Iris pigment epithelial cell (primary cell): ENCODE measurements around the gene ADRA2C.

Experiments
- DNase-seq: peaks from one replicate; pipeline ENCODE4 v3.0.0-alpha.2; 2011; ENCODE audit warnings: low read depth

Gene ADRA2C

DNA sequence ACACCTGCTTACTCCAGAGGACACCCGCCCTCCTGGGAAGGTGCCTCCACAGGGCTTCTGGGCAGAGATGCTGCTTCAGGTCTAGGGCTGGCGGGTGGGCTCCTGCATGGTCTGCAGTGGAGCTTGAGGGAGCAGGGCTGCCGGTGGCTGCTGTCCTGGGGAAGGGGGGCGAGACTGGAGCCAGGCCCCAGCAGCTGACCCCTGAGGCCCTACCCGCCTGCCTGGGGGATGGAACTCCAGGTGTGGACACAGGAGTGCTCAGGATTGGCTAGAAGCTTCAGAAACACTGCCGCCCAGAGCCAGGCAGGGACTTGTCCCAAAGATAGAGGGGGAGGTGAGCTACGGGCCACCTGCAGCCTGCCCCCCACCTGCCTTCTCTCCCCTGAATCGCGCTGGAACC lies 33.0 kb upstream of the ADRA2C start:
- DNase-seq = no peak

DNA sequence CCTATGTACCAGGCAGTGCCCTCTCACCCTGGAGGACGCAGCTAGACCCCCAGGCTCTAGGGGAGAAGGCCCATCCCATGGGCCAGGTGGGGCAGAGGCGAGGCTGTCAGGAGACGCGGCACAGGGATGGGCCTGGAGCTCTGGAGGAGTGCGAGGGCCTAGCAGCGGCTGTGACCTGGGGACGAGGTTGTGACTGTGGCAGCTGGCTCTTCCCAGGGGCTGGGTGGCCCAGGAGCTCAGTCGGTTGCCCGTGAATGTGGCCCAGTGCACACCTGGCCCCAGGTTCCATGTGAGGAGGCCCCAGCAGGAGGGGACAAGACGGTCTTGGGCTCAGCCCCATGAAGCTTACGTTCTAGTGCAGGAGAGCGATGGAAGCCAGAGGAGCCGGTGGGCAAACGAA lies 31.0 kb upstream of the ADRA2C start:
- no peak for DNase-seq

DNA sequence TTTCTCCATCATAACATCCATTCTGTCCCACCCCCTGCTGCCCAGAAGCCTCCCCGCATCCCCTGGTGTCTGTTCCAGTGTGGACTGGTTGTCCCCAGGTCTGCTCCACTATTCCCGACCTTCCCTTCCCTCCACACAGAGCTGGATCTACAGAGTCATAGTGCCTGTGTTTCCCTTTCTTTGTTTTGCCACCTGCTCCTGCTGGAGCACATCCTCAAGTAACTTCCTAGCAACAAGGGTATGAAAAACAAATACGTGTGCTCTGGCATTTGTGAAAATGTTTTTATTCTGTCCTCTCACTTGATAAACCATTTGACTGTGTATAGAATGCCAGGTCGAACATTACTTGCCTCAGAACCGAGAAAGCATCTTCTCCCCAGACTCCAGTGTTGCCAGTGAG lies 29.9 kb upstream of the ADRA2C start:
- DNase-seq = no peak

DNA sequence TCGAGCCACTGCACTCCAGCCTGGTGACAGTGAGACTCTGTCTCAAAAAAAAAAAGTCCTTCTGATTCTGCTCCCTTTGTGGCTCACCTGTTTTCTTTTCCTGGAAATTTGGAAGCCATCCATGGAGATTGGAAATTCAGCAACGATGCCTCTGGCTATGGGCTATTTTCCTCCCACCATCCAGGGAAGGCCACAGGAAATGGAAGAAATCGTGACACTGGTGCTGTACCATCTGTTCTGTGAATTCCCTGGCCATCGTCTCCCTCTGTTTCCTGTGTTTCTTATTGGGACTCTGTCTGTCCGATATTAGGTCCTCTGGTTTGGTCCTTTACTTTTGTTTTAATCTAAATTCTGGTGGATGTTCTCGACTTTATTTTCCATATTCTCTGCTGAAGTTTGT lies 29.4 kb upstream of the ADRA2C start:
- DNase-seq = no peak

DNA sequence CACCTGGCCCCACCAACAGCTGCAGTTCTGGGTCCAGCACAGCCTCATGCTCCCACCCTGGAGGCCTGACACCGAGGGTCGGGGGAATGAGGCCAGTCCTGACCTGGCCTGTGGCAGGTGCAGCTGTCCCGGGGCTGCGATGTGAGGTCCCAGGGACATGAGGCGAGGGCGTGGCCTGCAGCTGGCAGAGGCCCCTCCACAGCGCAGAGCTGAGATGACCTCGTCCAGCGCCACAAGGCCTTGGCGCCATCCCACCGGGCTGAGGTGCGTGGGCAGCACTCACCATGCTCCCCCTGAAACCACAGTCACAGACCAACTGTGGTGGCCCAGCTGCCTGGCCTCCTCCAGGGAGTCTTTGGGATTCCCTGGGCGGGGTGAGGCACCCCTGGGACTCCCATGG lies 26.6 kb upstream of the ADRA2C start:
- no peak for DNase-seq

DNA sequence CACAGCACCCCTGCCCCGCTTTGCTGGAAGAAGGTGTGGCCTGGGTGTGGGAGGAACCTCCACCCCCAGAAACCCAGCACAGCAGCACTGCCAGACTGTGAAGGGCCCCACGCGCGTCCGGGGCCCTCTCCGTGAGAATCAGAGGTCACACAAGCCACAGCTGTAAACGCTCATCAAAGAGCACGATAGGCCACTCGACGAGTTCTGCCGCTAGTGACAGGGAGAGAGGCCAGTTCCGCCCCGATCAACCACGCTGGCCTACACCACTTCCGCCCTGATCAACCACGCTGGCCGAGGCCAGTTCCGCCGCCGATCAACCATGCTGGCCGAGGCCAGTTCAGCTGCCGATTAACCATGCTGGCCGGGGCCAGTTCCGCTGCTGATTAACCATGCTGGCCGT lies 25.9 kb upstream of the ADRA2C start:
- no peak for DNase-seq

DNA sequence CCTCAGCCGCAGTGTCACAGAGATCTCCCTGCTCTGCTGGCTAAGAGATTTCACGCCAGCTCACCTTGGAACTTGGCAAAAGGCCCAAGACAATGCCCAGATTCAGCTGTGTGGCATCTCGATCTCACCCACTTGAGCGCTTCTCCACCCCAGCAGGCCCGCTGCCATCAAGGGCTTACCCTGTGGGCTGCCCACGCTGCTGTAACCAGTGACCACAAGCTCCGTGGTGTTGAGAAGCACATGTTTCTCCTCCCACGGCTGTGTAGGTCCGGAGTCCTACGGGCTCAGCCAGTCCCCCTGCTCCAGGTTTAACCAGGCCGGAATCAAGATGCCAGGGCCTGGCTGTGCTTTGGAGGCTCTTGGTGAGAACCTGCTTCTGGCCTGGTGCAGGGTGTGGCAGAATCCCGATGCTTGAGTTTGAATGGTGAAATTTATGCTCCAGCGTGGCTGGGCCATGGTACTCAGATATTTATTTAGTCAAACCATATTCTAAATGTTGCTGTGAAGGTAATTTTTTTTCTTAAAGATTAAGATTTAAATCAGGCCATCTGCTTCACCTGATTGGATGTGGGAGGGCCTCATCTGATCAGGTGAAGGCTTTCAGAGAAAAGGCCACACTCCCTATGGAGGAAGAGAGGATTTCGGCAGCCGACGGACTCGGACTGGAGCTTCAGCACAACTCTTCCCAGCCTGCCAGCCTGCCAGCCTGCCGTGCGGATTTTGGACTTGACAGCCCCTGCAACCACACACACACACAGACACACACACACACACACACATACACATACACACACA lies 24.8 kb upstream of the ADRA2C start:
- DNase-seq = no peak

DNA sequence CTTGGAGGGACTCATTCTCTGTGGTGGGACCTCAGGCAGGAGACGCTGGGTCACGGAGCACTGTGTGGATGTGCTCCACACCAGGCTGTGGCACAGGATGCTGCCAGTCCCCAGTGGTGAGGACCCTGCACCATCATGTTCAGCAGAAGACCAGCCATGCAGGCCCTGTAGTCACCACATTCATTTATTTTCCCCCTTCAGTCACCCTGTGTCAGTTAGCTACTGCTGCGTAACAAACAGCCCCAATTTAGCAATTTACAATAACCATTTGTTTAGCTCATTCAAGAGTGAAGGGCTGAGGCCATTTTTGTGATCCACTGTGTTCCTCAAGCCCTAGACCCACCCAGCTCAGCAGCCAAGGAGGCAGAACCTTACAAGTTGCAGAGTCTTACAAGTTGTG lies 23.6 kb upstream of the ADRA2C start:
- DNase-seq = no peak

DNA sequence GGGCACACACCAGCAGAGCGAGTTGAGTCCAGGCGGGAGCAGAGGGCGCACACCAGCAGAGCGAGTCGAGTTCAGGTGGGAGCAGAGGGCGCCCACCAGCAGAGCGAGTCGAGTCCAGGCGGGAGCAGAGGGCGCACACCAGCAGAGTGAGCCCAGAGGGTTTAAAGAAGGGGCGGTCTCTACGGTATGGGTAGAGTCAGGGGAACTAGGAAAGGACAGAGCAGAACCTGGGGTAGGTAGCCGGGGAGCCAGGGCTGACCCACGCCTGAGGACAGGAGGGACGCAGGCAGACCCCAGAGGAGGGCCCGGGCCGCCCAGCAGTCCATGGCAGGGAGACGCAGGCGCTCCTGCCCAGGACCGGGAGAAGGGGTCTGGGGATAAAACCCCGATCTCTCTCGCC lies 22.0 kb upstream of the ADRA2C start:
- DNase-seq = no peak

DNA sequence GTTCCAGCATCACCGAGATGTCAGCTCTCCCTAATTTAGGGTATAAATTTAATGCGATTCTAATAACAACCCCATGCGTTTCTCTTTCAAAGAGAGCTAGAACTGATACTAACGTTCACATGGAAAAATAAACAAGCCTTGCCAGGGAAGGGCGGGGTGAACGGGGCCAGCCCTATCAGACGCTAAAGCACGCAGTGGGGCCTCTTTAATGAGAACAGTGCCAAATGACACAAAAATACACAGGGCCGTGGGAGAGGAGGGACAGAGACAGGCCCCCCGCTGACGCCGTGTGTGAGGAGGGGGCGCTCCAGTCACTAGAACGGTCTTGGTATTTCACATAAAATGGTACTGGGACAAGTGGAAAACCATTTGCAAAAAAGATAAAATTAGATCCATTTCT lies 21.3 kb upstream of the ADRA2C start:
- DNase-seq = no peak

DNA sequence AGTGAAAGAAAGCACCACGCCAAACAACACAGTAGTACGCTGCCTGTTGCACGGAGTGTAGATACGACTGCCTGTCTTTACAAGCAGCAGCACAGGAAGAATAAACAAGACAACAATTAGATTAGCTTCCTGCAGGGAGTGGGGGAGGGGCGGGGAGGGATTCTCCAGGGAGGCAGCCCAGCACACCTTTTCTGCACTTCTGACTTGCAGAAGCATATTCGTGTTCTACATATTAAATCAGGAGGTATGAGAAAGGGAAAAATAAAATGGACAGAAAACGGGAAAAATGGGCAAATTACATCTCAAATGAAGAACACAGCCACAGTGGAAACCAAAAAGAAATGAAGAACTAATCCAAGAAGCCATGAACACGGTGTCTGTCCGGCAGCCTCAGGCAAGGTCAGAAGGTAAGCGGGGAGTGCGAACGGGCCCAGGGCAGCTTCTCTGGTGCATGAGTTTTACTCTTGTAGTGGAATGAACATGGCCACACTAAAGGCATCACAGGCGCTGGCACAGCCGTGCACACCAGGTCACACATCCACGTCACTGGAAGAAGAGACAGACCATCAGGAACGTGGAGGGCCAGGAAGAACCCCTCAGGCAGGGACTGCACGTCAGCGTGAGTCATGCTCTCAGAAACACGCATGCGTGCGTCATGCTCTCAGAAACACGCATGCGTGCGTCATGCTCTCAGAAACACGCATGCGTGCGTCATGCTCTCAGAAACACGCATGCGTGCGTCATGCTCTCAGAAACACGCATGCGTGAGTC lies 20.1 kb upstream of the ADRA2C start:
- no peak for DNase-seq

DNA sequence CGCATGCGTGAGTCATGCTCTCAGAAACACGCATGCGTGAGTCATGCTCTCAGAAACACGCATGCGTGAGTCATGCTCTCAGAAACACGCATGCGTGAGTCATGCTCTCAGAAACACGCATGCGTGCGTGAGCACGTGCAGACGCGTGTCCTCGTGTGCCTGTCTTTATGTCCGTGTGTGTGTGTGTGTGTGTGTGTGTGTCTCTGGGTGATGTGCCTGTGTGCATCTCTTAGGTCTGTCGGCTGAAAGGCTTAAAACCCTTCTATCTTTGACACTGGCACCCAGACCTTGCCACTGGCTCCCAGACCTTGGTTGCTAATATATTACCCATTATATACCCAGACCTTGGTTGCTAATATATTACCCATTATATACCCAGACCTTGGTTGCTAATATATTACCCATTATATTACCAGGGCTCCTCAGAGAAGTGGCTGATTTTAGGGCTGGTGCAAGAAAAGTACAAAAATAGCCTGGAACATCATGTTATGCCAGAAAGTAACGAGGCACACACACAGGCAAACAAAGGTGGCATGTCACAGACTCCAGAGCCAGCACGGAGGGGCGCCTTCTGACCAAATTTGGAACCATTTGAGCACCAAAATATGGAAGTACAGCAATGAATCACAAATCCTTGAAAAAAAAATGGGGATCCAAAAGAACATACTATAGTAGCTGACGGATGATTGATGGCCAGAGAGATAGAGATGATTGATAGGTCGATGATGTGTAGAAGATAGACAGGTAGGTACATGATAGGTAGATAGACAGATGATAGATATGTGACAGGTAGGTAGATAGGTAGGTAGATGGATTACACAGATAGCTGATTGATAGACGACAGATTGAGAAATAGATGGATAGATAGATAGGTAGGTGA lies 19.2 kb upstream of the ADRA2C start:
- DNase-seq = no peak

DNA sequence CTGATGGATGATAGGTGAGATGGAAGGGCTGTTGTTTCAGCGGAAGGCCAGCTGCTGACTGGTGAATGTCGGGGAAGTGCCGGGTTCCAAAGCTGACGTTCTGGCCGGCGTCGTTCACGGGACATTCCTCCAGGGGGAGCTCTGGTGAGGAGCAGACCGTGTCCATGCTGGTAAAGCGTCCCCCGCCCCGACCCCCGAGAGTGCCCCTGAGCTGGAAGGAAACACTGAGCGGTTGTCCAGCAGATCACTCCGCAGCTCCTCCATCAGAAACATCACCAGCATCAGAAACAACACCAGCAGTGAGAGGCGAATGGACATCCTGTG lies 18.6 kb upstream of the ADRA2C start:
- peak; percentile 4 for DNase-seq

DNA sequence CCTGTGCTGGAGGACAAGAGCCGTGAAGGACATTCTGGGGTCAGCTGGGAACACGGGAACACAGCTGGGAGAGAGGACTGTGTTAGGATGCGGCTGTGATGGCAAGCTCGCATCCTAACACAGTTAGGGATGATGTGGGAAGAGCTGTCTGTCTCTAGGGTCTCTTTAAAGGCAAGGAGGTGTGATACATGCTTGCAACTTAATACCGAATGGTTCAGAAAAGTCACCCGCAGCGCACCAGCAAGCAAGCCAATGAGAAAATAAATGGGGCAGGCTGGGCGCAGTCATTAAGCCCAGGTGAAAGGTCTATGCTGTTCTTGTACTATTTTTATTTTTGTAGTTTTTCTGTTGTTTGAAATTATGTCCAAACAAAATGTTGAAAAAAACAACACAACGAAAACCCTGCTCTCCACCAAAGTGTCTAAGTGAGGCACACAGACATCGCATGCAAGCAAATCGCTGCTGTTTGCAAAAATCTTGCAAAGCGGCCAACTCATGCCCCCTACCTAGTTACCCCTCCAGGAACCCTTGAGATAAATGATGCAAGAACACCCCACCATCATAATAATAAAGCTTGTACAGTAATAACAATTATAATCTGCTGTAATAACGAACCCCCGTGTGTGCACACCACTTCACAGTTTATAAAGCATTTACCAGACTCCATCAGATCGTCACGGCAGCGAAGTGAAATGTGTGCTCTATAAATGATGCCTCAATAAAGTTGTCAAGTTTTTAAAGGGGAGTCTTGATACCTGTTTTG lies 17.9 kb upstream of the ADRA2C start:
- no peak for DNase-seq

DNA sequence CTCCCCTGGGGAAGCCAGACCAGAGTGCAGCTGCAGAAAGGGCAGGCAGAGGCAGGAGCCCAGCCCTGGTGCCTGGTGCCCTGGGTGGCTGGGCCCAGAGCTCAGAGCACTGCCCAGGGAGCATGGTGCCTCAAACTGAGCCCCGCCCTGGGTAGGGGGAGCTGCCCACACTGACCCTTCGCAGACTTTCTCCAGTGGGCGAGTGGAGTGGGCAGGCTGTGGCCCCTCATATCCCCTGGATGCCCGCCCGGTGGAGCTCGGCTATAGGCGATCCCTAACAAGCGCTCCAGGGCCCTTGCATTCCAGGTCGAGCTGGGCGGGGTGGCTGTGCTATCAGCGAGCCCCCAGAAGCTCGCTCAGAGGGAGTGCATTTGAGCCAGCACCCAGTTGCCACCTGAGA lies 17.1 kb upstream of the ADRA2C start:
- no peak for DNase-seq

DNA sequence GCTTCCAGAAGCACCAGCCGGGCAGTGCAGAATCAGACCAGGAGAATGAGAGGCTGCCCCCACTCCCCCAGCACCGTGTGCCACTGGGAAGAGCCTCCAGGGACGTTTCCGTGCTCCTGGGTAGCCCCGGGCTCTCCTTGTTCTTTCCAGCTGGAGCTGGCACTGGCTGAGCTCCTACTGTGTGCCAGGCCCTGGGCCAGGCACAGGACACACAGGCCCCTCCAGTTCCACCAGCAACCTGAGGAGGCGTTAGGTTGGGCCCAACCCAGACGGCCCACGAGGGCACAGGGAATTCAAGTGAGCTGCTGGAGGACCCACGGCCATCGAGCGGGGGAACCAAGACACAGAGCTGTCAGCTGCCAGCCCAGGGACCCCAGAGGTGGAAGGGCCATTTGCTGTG lies 15.9 kb upstream of the ADRA2C start:
- no peak for DNase-seq

DNA sequence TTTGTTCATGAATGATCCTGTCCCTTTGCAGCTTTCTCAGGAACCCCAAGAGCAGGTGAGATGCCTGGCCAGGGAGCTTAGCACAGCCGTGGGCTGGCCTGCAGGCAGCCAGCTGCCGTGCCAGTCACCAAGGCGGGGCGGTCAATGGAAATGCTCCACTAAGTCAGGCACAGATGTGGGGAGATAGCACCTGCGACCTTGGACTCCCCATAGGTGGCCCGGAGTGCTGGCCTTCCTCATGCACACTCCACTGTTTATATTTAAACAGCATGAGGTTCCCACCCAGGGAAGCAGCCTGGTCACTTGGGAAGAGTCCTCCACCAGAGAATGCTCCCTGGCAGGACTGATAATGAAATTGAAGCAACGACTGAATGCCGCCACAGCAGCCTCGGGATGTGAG lies 14.2 kb upstream of the ADRA2C start:
- DNase-seq = no peak

DNA sequence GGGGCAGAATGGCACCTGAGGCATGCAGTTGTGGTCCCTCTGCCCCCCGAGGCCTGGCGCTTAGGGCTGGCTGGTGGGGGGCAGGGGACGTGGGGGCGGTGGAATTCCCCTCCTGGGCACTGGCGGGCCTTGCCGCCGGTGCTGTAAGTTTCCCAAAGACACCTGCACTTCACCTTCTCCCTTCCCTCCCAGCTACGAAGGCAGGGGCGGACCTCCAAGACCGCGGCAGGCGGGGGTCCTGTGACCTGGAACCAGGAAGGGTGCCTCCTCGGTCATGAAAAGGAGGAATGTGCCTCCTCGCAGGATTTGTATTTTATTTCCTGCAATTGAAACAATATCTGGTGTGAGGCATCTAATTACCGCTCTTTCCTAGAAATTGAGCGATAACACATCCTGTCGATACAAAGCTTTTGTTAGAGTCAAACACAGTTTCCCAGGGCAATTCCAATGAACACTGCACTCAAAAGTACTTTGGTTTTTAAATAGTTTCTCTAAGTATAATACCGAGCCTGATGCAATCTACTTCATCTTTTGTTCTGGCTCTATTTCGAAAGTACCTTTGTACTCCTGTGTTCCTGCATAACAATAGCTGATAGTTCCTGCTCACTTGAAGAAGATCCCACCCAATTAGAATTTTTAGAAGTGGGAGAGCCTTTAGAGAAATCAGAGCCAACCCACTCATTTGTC lies 12.3 kb upstream of the ADRA2C start:
- DNase-seq = no peak

DNA sequence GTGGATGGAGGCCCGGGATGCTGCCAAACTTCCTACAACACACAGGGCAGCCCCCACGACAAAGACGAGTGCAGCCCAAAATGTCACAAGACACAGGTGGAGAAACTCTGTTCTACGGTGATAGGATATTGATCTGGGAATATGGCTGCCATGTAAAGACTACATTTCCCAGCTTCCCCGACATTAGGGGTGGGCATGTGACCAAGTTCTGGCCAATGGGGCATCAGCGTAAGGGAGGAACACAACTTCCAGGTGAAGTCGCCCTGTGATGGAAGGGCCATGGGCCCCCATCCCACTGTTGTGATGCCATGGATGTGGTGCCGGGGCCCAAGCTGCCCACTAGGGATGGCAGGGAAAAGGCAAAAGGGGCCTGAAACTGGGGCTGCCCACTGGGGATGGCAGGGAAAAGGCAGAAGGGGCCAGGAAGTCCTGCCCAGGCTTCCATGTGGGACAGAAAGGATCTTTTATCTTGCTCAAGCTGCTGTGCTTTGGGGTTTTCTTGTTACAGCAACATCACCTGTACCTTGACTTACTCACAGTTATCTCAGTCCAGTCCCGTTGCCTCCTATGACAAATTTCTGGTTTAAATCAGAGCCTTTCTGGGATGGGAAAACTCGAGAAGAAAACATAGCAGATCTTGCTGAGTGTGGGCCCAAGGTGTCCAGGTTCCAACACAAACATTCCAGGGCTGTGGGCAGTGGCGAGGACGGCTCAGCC lies 9.7 kb upstream of the ADRA2C start:
- no peak for DNase-seq

DNA sequence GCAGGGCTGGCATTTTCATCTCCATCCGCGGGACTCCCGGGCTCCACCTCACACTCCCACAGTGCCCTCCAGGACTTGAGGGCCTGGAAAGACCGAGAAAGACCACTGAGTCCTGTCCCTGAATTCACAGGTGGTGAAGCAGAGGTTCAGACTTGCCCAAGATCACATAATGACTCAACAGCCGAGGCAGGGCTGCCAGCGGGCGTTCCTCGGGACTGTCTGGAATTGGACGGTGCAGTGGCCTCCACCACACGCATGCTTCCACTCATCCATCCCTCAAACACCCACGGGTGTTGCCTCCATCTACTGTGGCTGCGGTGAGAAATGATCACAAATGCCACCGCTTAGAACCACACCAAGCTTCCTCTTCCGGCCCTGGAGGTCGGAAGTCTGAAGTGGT lies 6.9 kb upstream of the ADRA2C start:
- no peak for DNase-seq

DNA sequence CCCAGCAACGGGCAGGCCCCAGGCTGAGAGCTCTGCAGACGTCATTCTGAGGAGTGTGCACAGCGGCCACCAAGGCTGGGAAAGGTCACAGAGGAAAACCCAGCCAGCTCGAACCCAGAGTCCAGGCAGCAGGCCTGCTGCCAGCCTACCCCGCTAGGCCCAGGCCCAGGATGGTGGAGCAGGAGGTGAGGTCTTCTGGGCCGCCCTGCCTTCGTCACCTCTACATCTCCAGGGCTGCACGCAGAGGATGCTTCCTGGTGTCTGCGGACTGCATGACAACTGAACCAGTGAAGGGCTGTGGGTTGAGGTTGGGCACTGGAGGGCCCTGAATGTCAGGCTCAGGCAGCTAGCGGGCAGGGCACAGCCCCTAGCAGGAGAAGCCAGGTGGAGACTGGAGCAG lies 5.8 kb upstream of the ADRA2C start:
- DNase-seq = no peak
